ENCODE measurements around the gene CFAP20DC.
"Not testable (repeated sequence)": the region's sequence is repeated elsewhere in the genome, so short reads cannot be mapped to it uniquely, and the experiment has no call there.

The CFAP20DC gene

DNA sequence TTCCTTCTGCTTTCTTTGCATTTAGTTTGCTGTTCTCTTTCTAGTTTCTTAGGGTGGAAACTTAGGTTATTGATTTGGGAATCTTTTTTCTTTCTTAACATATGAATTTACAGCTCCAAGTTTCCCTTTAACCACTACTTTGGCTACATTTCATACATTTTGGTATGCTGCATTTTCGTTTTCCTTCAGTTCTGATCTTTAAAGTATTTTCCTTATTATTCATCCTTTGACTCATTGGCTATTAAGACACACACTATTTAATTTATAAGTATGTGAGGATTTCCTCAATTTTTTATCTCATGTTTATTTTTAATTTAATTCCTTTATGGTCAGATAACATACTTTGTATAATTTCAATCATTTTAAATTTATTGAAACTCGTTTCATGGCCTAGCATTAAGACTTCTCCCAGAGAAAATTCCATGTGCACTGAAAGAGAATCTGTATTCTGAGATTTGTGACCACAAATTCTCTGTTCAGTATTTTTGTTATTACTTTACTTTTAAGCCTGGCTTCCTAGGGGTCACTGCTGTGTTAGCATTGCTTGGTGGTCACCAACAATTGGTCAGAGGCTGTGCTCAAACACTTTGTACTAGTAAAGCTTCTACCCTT, 87.7 kb downstream of the CFAP20DC start:
- no peak for DNase-seq

- DNase-seq = no peak
These were observed 94.5 kb downstream of the CFAP20DC start for GRCh38 chr3:58955308-58955707.

- no peak for DNase-seq
These were observed 96.5 kb downstream of the CFAP20DC start for GRCh38 chr3:58953288-58953687.

- no peak for DNase-seq
These were observed 97.5 kb downstream of the CFAP20DC start for GRCh38 chr3:58952128-58952917.

GRCh38 chr3:58948018-58948417, 101.8 kb downstream of the CFAP20DC start:
- no peak for DNase-seq

- DNase-seq = no peak
These were observed 103.0 kb downstream of the CFAP20DC start for GRCh38 chr3:58946875-58947274.

DNA sequence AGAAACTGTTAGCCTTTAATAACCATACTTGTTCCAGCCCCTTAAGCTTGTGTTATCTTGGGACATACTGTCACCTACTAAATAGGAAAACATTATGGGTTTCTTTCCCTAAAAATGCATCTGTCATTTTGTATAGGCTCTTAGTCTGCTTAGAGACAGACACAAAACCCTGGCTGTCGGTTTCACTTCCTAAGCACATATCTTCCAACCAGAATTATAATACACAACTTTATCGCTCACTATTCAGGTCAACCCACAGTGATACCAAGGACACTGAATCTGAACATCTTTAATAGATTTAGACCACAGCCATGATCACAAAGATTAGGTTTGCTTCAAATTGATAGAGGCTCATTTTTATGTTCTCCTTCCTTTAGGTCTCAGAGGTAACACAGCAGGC, 111.8 kb downstream of the CFAP20DC start:
- no peak for DNase-seq

GRCh38 chr3:58924578-58924977, 125.2 kb downstream of the CFAP20DC start:
- no peak for DNase-seq

- no peak for DNase-seq
These were observed 149.4 kb downstream of the CFAP20DC start for GRCh38 chr3:58900386-58900785.

DNA sequence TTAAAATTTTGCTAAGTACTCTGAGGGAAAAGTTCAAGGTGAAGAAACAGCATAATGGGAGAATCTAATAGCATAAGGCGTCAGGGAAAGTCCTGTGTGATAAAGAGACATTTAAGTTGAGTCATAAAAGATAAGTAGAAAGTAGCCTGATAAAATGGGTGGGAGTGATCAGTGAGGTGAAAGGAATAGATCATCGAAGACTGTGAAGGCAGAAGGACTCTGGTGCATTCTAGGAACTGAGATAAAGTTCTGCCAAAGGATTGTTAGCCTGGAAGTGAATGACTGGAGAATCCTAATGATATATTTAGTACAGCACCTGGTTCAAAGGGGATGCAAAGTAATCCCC, 149.9 kb downstream of the CFAP20DC start:
- DNase-seq = no peak

DNA sequence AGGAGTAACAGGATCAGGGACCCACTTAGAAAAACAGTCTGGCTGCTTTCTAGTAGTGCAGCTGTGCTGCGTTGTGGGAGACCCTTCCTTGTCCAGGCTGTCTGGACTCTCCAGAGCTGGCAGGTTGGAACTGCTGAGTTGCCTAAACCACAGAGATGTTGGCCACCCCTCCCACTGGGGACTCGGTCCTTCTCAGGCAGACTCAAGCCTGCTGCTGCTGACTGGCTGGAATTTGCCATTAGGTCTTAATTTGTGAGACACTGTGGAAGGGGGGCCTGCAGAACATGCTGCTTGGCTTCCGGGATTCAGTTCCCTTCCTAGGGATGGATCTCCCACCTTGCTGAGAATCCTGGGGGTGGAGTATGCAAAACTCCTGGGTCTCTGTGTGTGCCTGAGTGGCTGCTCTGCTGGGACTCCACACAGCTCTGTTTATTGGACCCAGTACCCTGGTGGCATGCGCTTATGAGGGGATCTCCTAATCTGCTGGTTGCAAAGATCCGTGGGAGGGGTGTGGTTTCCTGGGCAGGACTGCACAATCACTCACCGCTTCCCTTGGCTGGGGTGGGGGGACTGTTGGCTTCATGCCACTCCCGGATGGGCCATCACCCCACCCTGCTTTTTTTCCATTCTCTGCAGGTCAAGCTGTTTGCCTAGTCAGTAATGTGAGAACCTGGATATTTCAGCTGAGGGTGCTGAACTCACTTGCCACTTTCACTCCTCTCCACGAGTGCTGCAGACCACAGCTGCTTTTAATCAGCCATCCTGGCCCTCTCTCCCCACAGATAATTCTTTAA, 150.5 kb downstream of the CFAP20DC start:
- DNase-seq = peak; percentile 10 to 52

DNA sequence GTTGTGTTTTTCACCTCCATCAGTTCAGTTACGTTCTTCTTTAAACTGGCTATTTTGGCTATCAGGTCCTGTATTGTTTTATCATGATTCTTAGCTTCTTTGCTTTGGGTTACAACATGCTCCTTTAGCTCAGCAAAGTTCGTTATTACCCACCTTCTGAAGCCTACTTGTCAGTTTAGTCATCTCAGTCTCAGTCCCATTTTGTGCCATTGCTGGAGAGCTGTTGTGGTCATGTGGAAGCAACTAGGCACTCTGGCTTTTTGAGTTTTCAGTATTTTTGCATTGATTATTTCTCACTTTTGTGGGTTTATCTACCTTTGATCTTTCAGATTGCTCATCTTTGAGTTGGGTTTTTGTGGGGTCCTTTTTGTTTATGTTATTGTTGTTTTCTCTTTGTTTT, 151.3 kb downstream of the CFAP20DC start:
- DNase-seq = no peak

DNA sequence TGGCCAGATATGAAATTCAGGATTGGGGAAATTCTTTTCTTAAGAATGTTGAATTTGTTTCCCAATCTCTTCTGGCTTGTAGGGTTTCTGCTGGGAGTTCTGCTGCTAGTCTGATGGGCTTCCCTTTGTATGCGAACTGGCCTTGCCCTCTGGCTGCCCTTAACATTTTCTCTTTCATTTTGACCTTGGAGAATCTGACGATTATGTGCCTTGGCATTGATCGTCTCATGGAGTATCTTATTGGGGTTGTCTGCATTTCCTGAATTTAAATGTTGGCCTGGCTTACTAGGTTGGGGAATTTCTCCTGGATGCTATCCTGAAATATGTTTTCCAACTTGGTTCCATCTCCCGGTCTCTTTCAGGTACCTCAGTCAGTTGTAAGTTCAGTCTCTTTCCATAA, 152.2 kb downstream of the CFAP20DC start:
- DNase-seq = no peak

DNA sequence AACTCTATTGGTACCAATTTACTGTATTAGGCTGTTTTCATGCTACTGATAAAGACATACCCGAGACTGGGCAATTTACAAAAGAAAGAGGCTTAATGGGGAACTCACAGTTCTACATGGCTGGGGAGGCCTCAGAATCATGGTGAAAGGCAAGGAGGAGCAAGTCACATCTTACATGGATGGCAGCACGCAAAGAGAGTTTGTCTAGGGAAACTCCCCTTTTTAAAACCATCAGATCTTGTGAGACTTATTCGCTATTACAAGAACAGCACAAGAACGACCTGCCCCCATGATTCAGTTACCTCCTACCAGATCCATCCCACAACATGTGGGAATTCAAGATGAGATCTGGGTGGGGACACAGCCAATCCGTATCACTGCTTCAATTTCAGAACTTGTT, 154.1 kb downstream of the CFAP20DC start:
- not testable (repeated sequence) for DNase-seq

- DNase-seq = not testable (repeated sequence)
These were observed 157.3 kb downstream of the CFAP20DC start for GRCh38 chr3:58892526-58892925.

DNA sequence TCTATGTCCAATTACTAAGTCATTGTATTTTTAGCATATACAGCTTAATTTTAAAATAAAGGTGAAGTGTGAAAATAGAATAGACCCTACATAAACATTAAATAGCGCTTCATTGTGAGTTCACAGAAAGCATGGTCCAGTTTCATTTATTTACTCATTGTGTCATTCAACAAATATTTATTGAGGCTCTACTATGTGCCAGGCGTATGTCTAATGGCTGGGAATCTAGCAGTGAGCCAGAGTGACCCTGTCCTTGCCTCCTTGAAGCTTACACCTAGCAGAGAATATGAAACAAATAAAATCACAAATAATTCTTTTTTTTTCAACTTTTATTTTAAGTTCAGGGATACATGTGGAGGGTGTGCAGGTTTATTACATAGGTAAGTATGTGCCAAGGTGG, 161.7 kb downstream of the CFAP20DC start:
- no peak for DNase-seq

DNA sequence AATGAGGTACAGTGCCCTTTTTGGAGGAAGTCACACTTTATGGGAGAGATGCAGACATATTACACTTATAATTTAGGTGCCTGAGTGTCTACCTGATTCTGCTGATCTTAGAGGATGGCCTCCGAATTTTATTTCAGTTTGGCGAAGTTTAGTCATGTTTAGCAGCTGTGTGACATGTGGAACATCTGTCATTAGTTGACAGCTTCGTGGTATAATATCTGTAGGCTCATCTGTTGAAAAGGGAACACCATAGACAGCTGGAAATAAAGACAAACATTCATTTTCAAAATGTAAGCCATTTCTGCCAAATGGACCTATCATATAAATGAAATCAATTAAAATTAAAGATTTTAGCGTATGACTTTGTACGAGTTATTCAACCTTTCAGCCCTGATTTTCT, 165.4 kb downstream of the CFAP20DC start:
- no peak for DNase-seq

DNA sequence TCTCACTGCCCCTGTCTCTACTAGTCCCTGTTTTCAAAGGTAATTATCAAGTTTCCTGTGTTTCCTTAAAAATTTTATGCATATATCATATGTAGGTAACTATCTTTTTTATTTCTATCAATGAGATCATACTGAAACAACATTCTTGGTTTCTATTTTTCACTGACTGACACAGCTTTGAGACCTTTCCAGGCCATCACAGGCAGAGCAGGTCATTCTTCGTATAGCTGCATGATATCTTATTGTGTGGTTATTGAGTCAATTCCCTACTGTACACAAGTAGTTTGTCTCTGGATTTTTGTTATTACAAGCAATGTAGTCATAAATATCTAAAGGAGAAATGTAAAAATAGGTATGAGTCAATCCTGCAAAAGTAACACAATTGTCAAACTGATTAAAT, 169.6 kb downstream of the CFAP20DC start:
- no peak for DNase-seq

DNA sequence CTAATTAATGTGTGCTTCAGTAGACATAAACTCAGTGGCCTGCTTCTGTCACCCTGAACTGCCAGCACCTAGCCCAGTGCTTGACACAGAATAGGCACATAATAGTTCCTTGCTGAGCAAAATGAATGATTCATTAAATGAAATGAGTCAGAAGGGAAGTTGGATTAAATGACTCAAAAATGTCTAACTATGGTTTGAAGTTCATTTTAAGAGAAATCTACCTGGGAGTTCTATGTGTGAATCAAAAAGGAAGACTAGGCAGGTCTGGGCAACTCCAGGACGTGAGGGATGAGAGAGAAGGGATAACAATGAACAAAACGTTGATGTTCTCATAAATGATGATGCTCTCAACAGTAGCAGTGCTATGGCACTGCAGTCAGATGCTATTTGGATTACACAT, 175.0 kb downstream of the CFAP20DC start:
- no peak for DNase-seq

GRCh38 chr3:58874248-58874741, 175.5 kb downstream of the CFAP20DC start:
- DNase-seq = no peak

- DNase-seq = peak; percentile 15 to 35
These were observed 181.6 kb downstream of the CFAP20DC start for GRCh38 chr3:58868097-58868779.

DNA sequence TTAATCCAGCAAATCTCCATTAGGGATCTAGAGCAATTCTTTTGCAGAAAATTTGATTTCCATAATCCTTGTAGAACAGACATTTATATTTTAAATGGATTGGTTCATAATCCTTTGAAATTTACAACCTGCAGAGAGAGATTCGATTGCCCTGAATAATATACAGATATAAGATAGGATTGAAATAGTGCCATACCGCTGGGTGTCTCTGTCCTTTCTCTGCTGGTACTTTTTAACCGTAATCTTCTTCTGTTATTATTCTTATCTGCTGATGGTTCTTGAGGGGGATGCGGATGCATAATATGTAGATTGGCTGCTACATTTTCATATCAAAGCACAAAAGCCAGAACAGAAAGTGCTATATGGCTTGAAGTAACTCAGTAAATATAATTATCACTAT, 182.2 kb downstream of the CFAP20DC start:
- DNase-seq = no peak

GRCh38 chr3:58866079-58866478, 183.7 kb downstream of the CFAP20DC start:
- no peak for DNase-seq
